KMS-11 (cell line): Measurements from ENCODE around the gene CEP128.

ENCODE experiments used
- H2AFZ ChIP-seq: fragments of 200-600 bp; sonication (generic); 2 replicates; pipeline ENCODE4 v1.6.1; 2016; ENCODE audit warnings: antibody characterized with exemption, mixed run types, low read depth
- H3K27ac ChIP-seq: fragments of 200-600 bp; sonication (generic); 2 replicates; pipeline ENCODE4 v1.6.1; 2016; ENCODE audit warnings: mild to moderate bottlenecking, mixed run types
- H3K27me3 ChIP-seq: fragments of 200-600 bp; sonication (generic); 2 replicates; pipeline ENCODE4 v1.6.1; 2017; ENCODE audit warnings: mild to moderate bottlenecking, low read depth, mixed run types, moderate library complexity; ENCODE audit not compliant: insufficient read depth
- H3K36me3 ChIP-seq: fragments of 200-600 bp; sonication (generic); 2 replicates; pipeline ENCODE4 v1.6.1; 2017; ENCODE audit warnings: mild to moderate bottlenecking, mixed run types; ENCODE audit not compliant: insufficient read depth
- H3K4me1 ChIP-seq: fragments of 200-600 bp; sonication (generic); 2 replicates; pipeline ENCODE4 v1.6.1; 2016; ENCODE audit warnings: mild to moderate bottlenecking, low read depth, mixed run types; ENCODE audit not compliant: poor library complexity, severe bottlenecking
- H3K4me2 ChIP-seq: fragments of 200-600 bp; sonication (generic); 2 replicates; pipeline ENCODE4 v1.7.0; 2016; ENCODE audit warnings: mild to moderate bottlenecking, mixed run types
- H3K4me3 ChIP-seq: fragments of 200-600 bp; sonication (generic); IDR thresholded peaks from 2 replicates; pipeline ENCODE4 v1.6.1; 2017; ENCODE audit warnings: low read depth, low read length, mixed read lengths; ENCODE audit not compliant: insufficient read depth
- H3K79me2 ChIP-seq: fragments of 200-600 bp; sonication (generic); 2 replicates; pipeline ENCODE4 v1.6.1; 2016; ENCODE audit warnings: low read depth, mixed run types; ENCODE audit not compliant: insufficient read depth
- H3K9ac ChIP-seq: fragments of 200-600 bp; sonication (generic); 2 replicates; pipeline ENCODE4 v1.6.1; 2016; ENCODE audit warnings: mild to moderate bottlenecking, mixed run types
- H4K20me1 ChIP-seq: fragments of 200-600 bp; sonication (generic); 2 replicates; pipeline ENCODE4 v1.6.1; 2016; ENCODE audit warnings: mild to moderate bottlenecking, mixed run types; ENCODE audit not compliant: insufficient read depth
- CTCF ChIP-seq: fragments of 200-600 bp; sonication (generic); conservative IDR thresholded peaks from 2 replicates; pipeline ENCODE4 v1.6.1; 2017; ENCODE audit warnings: low read depth, mild to moderate bottlenecking, antibody characterized with exemption, low read length, moderate library complexity, mixed read lengths

CEP128 gene

GRCh38 chr14:80543211-80543610 is 398.3 kb downstream of the CEP128 start:
- Histone ChIP-seq H3K27ac (no peak overlapping the region), H3K9ac (no peak overlapping the region), H4K20me1 (no peaks in the 10 kb centered on the region), H3K4me2 (no peak overlapping the region), H2AFZ (no peak overlapping the region), H3K79me2 (no peaks in the 10 kb centered on the region), H3K27me3 (no peaks in the 10 kb centered on the region), H3K4me3 (no peak overlapping the region), H3K36me3 (no peaks in the 10 kb centered on the region), H3K4me1 (no peaks in the 10 kb centered on the region)
- TF ChIP-seq CTCF: no peak

- H3K4me2 ChIP-seq: no peak overlapping the region
- H3K27ac ChIP-seq: no peak overlapping the region
- H3K4me1 ChIP-seq: no peaks in the 10 kb centered on the region
- H3K9ac ChIP-seq: no peak overlapping the region
- H3K4me3 ChIP-seq: no peak overlapping the region
- no peak overlapping the region for H2AFZ ChIP-seq
- no peaks in the 10 kb centered on the region for H3K79me2 ChIP-seq
- no peak for TF ChIP-seq CTCF
- H3K36me3 ChIP-seq: no peaks in the 10 kb centered on the region
- no peaks in the 10 kb centered on the region for H4K20me1 ChIP-seq
- H3K27me3 ChIP-seq: no peaks in the 10 kb centered on the region
These were observed 402.7 kb downstream of the CEP128 start for GRCh38 chr14:80538633-80539375.

- H3K27ac ChIP-seq: no peak overlapping the region
- H3K79me2 ChIP-seq: no peaks in the 10 kb centered on the region
These were observed 403.9 kb downstream of the CEP128 start for GRCh38 chr14:80537626-80538025.

GRCh38 chr14:80536456-80536855 is 405.1 kb downstream of the CEP128 start:
- Histone ChIP-seq H3K4me2 (no peak overlapping the region), H3K27ac (no peak overlapping the region), H4K20me1 (no peaks in the 10 kb centered on the region), H3K79me2 (no peaks in the 10 kb centered on the region), H2AFZ (no peak overlapping the region), H3K4me1 (no peaks in the 10 kb centered on the region), H3K9ac (no peak overlapping the region), H3K27me3 (no peaks in the 10 kb centered on the region), H3K4me3 (no peak overlapping the region), H3K36me3 (no peaks in the 10 kb centered on the region)
- TF ChIP-seq CTCF: no peak

More at GRCh38 chr14:80537626-80538025, 403.9 kb downstream of the CEP128 start:
- H3K27me3 ChIP-seq: no peaks in the 10 kb centered on the region
- H2AFZ ChIP-seq: no peak overlapping the region
- H3K9ac ChIP-seq: no peak overlapping the region
- H3K4me2 ChIP-seq: no peak overlapping the region
- H4K20me1 ChIP-seq: no peaks in the 10 kb centered on the region
- no peak overlapping the region for H3K4me3 ChIP-seq
- no peak for TF ChIP-seq CTCF
- H3K36me3 ChIP-seq: no peaks in the 10 kb centered on the region
- H3K4me1 ChIP-seq: no peaks in the 10 kb centered on the region
